Fibroblast of the conjunctiva (primary cell): ENCODE results near the gene SIRT5.

Experiments
- DNase-seq: peaks from one replicate; pipeline ENCODE4 v3.0.0-alpha.2; 2010; ENCODE audit warnings: low read depth

SIRT5 gene

GRCh38 chr6:13589801-13590200, 15.4 kb downstream of the SIRT5 start:
- DNase-seq, result no peak

GRCh38 chr6:13590574-13591153, 16.3 kb downstream of the SIRT5 start:
- no peak for DNase-seq

GRCh38 chr6:13591205-13591921, 17.0 kb downstream of the SIRT5 start:
- no peak for DNase-seq

GRCh38 chr6:13593103-13593502, 18.7 kb downstream of the SIRT5 start:
- no peak for DNase-seq

- DNase-seq, result no peak
Measured at GRCh38 chr6:13593720-13594119, 19.3 kb downstream of the SIRT5 start.

- no peak for DNase-seq
Measured at GRCh38 chr6:13597073-13597472, 22.7 kb downstream of the SIRT5 start.

- DNase-seq, result no peak
Measured at GRCh38 chr6:13600036-13600435, 25.6 kb downstream of the SIRT5 start.

GRCh38 chr6:13604135-13604534, 29.7 kb downstream of the SIRT5 start:
- no peak for DNase-seq

GRCh38 chr6:13604546-13605416, 30.4 kb downstream of the SIRT5 start:
- DNase-seq, result no peak

- DNase-seq, result no peak
Measured at GRCh38 chr6:13605634-13606033, 31.2 kb downstream of the SIRT5 start.

GRCh38 chr6:13611715-13612114, 37.3 kb downstream of the SIRT5 start:
- DNase-seq, result no peak

- DNase-seq, result no peak
Measured at GRCh38 chr6:13613029-13613594, 38.7 kb downstream of the SIRT5 start.

- no peak for DNase-seq
Measured at GRCh38 chr6:13614126-13614925, 39.9 kb downstream of the SIRT5 start.

- DNase-seq, result peak; percentile 99
Measured at GRCh38 chr6:13614926-13615791, 40.8 kb downstream of the SIRT5 start, which contains the start of gene NOL7. Gene NOL7, plus strand, starts transcription at chr6:13615335. Its CDS starts 24 bp downstream, at chr6:13615359.

- no peak for DNase-seq
Measured at GRCh38 chr6:13615792-13616120, 41.4 kb downstream of the SIRT5 start.

GRCh38 chr6:13617066-13617465, 42.7 kb downstream of the SIRT5 start:
- DNase-seq, result no peak

- DNase-seq, result peak; percentile 24
Measured at GRCh38 chr6:13624871-13625288, 50.5 kb downstream of the SIRT5 start.

- DNase-seq, result no peak
Measured at GRCh38 chr6:13629459-13630116, 55.2 kb downstream of the SIRT5 start.

- no peak for DNase-seq
Measured at GRCh38 chr6:13630499-13630898, 56.1 kb downstream of the SIRT5 start.

GRCh38 chr6:13633343-13633742, 58.9 kb downstream of the SIRT5 start:
- DNase-seq, result no peak
